D341Med (cell line): ENCODE data around the gene TRPV3.
"Not testable (repeated sequence)": the region's sequence is repeated elsewhere in the genome, so short reads cannot be mapped to it uniquely, and the experiment has no call there.

ENCODE experiments used
- DNase-seq: peaks from one replicate; pipeline ENCODE4 v3.0.0; 2012; ENCODE audit warnings: low spot score

TRPV3 gene

GRCh38 chr17:3524024-3524423 lies 33.6 kb downstream of the TRPV3 start:
- no peak for DNase-seq

GRCh38 chr17:3519472-3519871 lies 38.1 kb downstream of the TRPV3 start:
- not testable (repeated sequence) for DNase-seq

- DNase-seq, result no peak
Observed at GRCh38 chr17:3514873-3515272, 42.7 kb downstream of the TRPV3 start.

GRCh38 chr17:3514167-3514566 lies 43.4 kb downstream of the TRPV3 start:
- not testable (repeated sequence) for DNase-seq

GRCh38 chr17:3513305-3514035 lies 44.1 kb downstream of the TRPV3 start:
- no peak for DNase-seq

- no peak for DNase-seq
Observed at GRCh38 chr17:3512505-3513171, 45.0 kb downstream of the TRPV3 start.

GRCh38 chr17:3511852-3512504 lies 45.6 kb downstream of the TRPV3 start:
- no peak for DNase-seq

GRCh38 chr17:3510090-3510489 lies 47.5 kb downstream of the TRPV3 start:
- DNase-seq, result no peak

GRCh38 chr17:3507869-3508268 lies 49.7 kb downstream of the TRPV3 start:
- no peak for DNase-seq

GRCh38 chr17:3507071-3507470 lies 50.5 kb downstream of the TRPV3 start:
- DNase-seq, result no peak

- no peak for DNase-seq
Observed at GRCh38 chr17:3506054-3506453, 51.6 kb downstream of the TRPV3 start.

GRCh38 chr17:3505008-3505407 lies 52.6 kb downstream of the TRPV3 start:
- DNase-seq, result no peak

GRCh38 chr17:3503285-3503684 lies 54.3 kb downstream of the TRPV3 start:
- no peak for DNase-seq

GRCh38 chr17:3502466-3502865 lies 55.1 kb downstream of the TRPV3 start:
- DNase-seq, result no peak

- DNase-seq, result no peak
Observed at GRCh38 chr17:3501344-3501743, 56.3 kb downstream of the TRPV3 start.

GRCh38 chr17:3497101-3497500 lies 60.5 kb downstream of the TRPV3 start:
- DNase-seq, result no peak

GRCh38 chr17:3485481-3486068 lies 72.0 kb downstream of the TRPV3 start:
- DNase-seq, result no peak

GRCh38 chr17:3482852-3483251 lies 74.8 kb downstream of the TRPV3 start:
- DNase-seq, result no peak

GRCh38 chr17:3479988-3480387 lies 77.6 kb downstream of the TRPV3 start:
- DNase-seq, result no peak

- DNase-seq, result no peak
Observed at GRCh38 chr17:3475812-3476610, 81.6 kb downstream of the TRPV3 start, which contains the start of gene ASPA. ASPA (plus strand) TSS chr17:3475997; CDS start chr17:3476160, 163 bp downstream.

- no peak for DNase-seq
Observed at GRCh38 chr17:3475251-3475685, 82.3 kb downstream of the TRPV3 start.

GRCh38 chr17:3474212-3474611 lies 83.4 kb downstream of the TRPV3 start:
- DNase-seq, result no peak
